Ishikawa (cell line): Measurements from ENCODE around the gene CEP112.

Experiments used
- CEBPB ChIP-seq: IDR thresholded peaks from 2 replicates; pipeline ENCODE4 v1.6.1; 2012
- CREB1 ChIP-seq: IDR thresholded peaks from 2 replicates; pipeline ENCODE4 v1.6.1; 2012; ENCODE audit warnings: low read depth
- EGR1 ChIP-seq: IDR thresholded peaks from 2 replicates; pipeline ENCODE4 v1.6.1; 2012
- EP300 ChIP-seq: IDR thresholded peaks from 2 replicates; pipeline ENCODE4 v1.6.1; 2012; ENCODE audit warnings: borderline replicate concordance
- FOXM1 ChIP-seq: IDR thresholded peaks from 2 replicates; pipeline ENCODE4 v1.6.1; 2012; ENCODE audit warnings: low read depth, borderline replicate concordance
- NFIC ChIP-seq: IDR thresholded peaks from 2 replicates; pipeline ENCODE4 v1.6.1; 2012
- RAD21 ChIP-seq: IDR thresholded peaks from 2 replicates; pipeline ENCODE4 v1.6.1; 2012; ENCODE audit warnings: low read depth
- TAF1 ChIP-seq: IDR thresholded peaks from 2 replicates; pipeline ENCODE4 v1.6.1; 2012; ENCODE audit warnings: low read depth, mild to moderate bottlenecking
- TCF12 ChIP-seq: IDR thresholded peaks from 2 replicates; pipeline ENCODE4 v1.6.1; 2012; ENCODE audit warnings: low read depth
- TEAD4 ChIP-seq: IDR thresholded peaks from 2 replicates; pipeline ENCODE4 v1.6.1; 2012
- YY1 ChIP-seq: IDR thresholded peaks from 2 replicates; pipeline ENCODE4 v1.6.1; 2012; ENCODE audit warnings: low read depth
- ZBTB7A ChIP-seq: IDR thresholded peaks from 2 replicates; pipeline ENCODE4 v1.6.1; 2012; ENCODE audit warnings: low read depth
- TF ChIP-seq, protein P1 (sequence below): IDR thresholded peaks from 2 replicates; pipeline ENCODE4 v1.6.1; 2012
- TF ChIP-seq, protein P2 (sequence below): IDR thresholded peaks from 2 replicates; pipeline ENCODE4 v1.6.1; 2012
- TF ChIP-seq, protein P3 (sequence below): IDR thresholded peaks from 2 replicates; pipeline ENCODE4 v1.6.1; 2012; ENCODE audit warnings: low read depth, mild to moderate bottlenecking

Gene CEP112

DNA sequence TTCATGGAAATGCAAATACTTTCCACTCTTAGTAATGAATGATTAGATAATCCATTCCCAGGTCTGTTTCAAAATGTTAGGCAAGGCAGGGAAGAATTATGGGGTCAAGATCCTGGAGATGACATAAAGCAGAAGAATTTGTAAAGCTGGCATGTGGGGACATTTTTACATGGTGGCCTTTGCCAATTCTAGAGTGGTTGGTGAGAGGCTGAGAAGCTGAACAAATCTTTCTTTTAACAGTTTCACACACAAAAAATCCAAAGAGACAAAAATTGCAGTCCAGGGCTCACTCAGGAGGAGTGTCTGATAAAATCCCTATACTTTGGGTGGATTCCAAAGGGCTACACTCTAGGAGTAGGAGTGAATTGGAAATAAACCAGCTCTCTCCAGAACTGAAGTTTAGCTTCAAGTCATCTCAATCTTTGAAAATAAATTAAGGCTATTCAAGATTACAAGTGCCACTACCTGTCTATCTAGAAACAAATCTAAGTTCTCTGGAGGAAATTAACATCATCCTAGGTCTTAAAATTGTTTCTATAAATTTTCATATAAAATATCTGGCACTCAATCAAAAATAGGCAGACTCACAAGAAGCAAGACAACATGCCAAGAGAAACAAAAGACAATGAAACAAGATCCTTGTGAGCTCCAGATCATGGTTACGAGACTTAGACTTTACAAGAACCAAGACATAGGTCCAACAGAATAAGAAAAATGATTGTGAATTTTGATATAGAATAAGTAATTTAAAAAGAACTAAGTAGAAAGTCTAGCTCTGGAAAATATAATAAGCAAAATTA is 517.5 kb downstream of the CEP112 start:
- TF ChIP-seq TAF1 (no peak), RAD21 (no peak), NFIC (no peak), TEAD4 (no peak), ZBTB7A (no peak), EP300 (no peak), EGR1 (no peak), FOXM1 (no peak), CREB1 (no peak), TCF12 (no peak), CEBPB (no peak), YY1 (no peak)
- TF ChIP-seq, protein P1, sequence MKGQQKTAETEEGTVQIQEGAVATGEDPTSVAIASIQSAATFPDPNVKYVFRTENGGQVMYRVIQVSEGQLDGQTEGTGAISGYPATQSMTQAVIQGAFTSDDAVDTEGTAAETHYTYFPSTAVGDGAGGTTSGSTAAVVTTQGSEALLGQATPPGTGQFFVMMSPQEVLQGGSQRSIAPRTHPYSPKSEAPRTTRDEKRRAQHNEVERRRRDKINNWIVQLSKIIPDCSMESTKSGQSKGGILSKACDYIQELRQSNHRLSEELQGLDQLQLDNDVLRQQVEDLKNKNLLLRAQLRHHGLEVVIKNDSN = no peak
- TF ChIP-seq, protein P2, sequence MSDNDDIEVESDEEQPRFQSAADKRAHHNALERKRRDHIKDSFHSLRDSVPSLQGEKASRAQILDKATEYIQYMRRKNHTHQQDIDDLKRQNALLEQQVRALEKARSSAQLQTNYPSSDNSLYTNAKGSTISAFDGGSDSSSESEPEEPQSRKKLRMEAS = no peak
- TF ChIP-seq, protein P3, sequence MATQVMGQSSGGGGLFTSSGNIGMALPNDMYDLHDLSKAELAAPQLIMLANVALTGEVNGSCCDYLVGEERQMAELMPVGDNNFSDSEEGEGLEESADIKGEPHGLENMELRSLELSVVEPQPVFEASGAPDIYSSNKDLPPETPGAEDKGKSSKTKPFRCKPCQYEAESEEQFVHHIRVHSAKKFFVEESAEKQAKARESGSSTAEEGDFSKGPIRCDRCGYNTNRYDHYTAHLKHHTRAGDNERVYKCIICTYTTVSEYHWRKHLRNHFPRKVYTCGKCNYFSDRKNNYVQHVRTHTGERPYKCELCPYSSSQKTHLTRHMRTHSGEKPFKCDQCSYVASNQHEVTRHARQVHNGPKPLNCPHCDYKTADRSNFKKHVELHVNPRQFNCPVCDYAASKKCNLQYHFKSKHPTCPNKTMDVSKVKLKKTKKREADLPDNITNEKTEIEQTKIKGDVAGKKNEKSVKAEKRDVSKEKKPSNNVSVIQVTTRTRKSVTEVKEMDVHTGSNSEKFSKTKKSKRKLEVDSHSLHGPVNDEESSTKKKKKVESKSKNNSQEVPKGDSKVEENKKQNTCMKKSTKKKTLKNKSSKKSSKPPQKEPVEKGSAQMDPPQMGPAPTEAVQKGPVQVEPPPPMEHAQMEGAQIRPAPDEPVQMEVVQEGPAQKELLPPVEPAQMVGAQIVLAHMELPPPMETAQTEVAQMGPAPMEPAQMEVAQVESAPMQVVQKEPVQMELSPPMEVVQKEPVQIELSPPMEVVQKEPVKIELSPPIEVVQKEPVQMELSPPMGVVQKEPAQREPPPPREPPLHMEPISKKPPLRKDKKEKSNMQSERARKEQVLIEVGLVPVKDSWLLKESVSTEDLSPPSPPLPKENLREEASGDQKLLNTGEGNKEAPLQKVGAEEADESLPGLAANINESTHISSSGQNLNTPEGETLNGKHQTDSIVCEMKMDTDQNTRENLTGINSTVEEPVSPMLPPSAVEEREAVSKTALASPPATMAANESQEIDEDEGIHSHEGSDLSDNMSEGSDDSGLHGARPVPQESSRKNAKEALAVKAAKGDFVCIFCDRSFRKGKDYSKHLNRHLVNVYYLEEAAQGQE = no peak

DNA sequence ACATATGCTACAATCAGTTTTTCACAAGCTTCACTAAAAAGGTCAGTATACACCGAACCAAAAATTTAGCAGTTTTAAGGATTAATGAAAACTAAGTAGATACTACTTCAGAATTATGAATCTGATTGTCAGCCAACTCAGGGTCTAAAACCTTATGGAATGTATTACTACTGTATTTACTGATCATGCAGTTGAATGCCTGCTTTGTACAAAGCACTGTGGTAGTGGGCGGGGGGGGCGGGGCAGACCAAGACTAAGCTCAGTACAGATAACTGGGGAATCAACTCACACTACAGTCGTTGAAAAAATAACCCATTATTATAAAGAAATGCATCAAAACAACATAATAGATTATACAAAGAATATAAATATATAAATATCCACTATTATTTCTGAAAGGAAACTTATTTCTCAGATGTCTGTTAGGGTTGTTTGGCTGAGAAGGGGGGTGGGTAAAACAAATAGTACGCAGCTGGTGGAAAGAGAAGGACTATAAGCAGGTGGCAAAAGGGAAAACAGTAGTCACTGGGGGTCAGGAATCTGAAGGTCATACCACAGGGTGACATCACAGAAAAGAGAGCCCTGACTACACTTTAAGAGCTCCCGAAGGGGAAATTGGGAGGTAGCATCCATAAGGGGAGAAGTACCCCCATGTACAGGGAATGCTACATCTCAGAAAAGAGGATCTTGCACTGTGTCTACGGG is 521.1 kb downstream of the CEP112 start:
- TF ChIP-seq, protein P2 = no peak
- TF ChIP-seq NFIC (no peak), TCF12 (no peak), TEAD4 (no peak), ZBTB7A (no peak), RAD21 (no peak), FOXM1 (no peak)
- TF ChIP-seq, protein P1 = no peak
- TF ChIP-seq, protein P3 = no peak

DNA sequence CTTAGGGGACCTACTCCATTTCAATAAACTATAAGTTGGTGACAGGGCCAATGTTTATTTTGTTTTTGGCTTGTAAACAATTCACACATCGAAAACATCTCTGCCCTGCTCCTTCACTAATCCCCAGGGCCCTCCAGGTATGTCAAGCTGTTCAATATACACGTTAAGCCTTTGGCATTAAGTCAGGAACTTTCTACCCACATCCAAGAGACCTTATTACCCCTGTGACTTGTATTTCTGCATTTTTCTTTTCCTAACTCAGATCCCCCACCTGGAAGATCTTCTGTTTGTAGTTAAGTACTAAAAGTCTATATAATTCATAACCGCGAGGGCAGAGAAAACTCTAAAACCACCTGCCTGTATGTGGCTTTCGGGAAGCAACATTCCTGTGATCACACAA is 523.7 kb downstream of the CEP112 start:
- TF ChIP-seq TCF12 = no peak
- TF ChIP-seq, protein P3 = no peak
- TF ChIP-seq NFIC = no peak
- TF ChIP-seq CEBPB = no peak
- no peak for TF ChIP-seq ZBTB7A
- TF ChIP-seq TEAD4 = no peak
- no peak for TF ChIP-seq YY1
- no peak for TF ChIP-seq RAD21
- TF ChIP-seq, protein P2 = no peak
- no peak for TF ChIP-seq CREB1
- TF ChIP-seq EGR1 = no peak
- TF ChIP-seq TAF1 = no peak
- TF ChIP-seq EP300 = no peak
- TF ChIP-seq, protein P1 = no peak
